HG02943 (cell line): ENCODE results near the gene SH2B3.

Experiments
- ATAC-seq: cut with Tn5 transposase; IDR thresholded peaks from one replicate; pipeline ENCODE4 v1.9.1; 2021; ENCODE audit warnings: mild to moderate bottlenecking, low read depth, moderate library complexity; ENCODE audit not compliant: unreplicated experiment

SH2B3 gene

GRCh38 chr12:111441107-111441928 is 35.6 kb downstream of the SH2B3 start:
- no peak for ATAC-seq

- ATAC-seq: no peak
Measured at GRCh38 chr12:111442301-111443045, 36.8 kb downstream of the SH2B3 start.

- no peak for ATAC-seq
Measured at GRCh38 chr12:111443086-111443485, 37.4 kb downstream of the SH2B3 start.

GRCh38 chr12:111443586-111443985 is 37.9 kb downstream of the SH2B3 start:
- ATAC-seq: no peak

GRCh38 chr12:111444314-111444924 is 38.7 kb downstream of the SH2B3 start:
- peak; percentile 39 for ATAC-seq

- peak; percentile 87 for ATAC-seq
Measured at GRCh38 chr12:111444925-111445725, 39.4 kb downstream of the SH2B3 start.

GRCh38 chr12:111445726-111446581 is 40.2 kb downstream of the SH2B3 start:
- no peak for ATAC-seq

- ATAC-seq: no peak
Measured at GRCh38 chr12:111446631-111447570, 41.2 kb downstream of the SH2B3 start.

GRCh38 chr12:111447571-111448265 is 42.0 kb downstream of the SH2B3 start:
- no peak for ATAC-seq

- no peak for ATAC-seq
Measured at GRCh38 chr12:111448266-111448830, 42.6 kb downstream of the SH2B3 start.

GRCh38 chr12:111448846-111449790 is 43.4 kb downstream of the SH2B3 start:
- no peak for ATAC-seq

- ATAC-seq: no peak
Measured at GRCh38 chr12:111450676-111451075, 45.0 kb downstream of the SH2B3 start.

- no peak for ATAC-seq
Measured at GRCh38 chr12:111451232-111451631, 45.5 kb downstream of the SH2B3 start.

- ATAC-seq: no peak
Measured at GRCh38 chr12:111451649-111452129, 46.0 kb downstream of the SH2B3 start.

GRCh38 chr12:111453071-111453989 is 47.6 kb downstream of the SH2B3 start:
- ATAC-seq: no peak
